ENCODE data around the gene SSR1.
A peak's percentile ranks its signal among the peaks of the same experiment; 100 is the strongest.
"Not testable (repeated sequence)": the region's sequence is repeated elsewhere in the genome, so short reads cannot be mapped to it uniquely, and the experiment has no call there.

SSR1 gene

DNA sequence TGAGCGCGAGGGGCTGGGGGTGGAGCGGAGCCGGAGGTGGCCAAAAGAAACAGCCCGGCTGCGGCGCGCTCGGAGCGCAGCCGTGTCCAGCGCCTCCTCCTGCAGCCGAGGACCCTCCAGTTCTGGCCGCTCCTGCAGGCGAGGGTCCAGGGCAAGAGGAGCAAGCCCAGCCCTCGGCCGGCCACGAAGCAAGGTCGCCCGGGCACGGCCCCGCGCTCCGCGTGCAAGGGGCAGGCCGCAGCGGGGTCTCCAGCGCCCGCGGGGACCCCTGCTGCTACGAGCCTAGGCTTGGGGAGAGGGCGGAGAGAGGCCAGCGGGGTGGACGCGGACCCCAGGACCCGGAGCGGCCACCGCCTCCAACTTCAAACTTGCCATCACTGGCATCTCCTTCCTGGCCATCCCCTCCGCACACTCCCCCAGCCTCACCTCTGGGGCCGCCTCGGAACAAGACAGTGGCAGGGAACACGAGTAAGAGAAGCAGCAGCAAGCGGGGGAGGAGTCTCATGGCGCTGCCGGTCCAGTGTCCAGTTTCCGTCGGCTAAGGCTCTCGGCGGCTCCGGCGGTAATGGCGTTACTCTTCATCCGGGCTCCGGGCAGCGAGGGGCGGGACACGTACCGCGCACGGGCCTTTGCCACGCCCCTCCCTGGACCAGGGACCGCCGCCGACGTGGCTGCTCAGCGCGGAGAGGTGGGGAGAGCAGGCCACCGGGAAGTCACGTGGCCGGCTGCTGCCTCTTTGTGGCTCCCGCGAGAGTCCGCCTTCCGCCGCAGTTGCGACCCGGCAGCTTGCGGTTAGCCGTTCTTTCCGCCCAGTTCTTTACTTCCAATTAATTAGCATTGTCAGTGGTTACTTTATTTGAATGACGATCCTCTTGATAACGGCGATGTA lies at the start of gene SSR1:
Gene SSR1 (minus strand): TSS at position 584 of the 889 bp plus-strand sequence. CDS start 79 bp downstream, at position 505.
- peaks cover 36% of the 10 kb centered on the region for H3K36me3 ChIP-seq
- peak within 1 kb of the TSS; percentile 87 for H3K4me3 ChIP-seq (ENCODE audit: low read depth, low read length)
- H3K27me3 ChIP-seq (ENCODE audit: insufficient read depth, low read depth, severe bottlenecking): no peaks in the 10 kb centered on the region
- peak within 1 kb of the TSS; percentile 87 for H3K27ac ChIP-seq
- no peaks in the 10 kb centered on the region for H3K9me3 ChIP-seq (ENCODE audit: severe bottlenecking)
- TF ChIP-seq, protein P1, sequence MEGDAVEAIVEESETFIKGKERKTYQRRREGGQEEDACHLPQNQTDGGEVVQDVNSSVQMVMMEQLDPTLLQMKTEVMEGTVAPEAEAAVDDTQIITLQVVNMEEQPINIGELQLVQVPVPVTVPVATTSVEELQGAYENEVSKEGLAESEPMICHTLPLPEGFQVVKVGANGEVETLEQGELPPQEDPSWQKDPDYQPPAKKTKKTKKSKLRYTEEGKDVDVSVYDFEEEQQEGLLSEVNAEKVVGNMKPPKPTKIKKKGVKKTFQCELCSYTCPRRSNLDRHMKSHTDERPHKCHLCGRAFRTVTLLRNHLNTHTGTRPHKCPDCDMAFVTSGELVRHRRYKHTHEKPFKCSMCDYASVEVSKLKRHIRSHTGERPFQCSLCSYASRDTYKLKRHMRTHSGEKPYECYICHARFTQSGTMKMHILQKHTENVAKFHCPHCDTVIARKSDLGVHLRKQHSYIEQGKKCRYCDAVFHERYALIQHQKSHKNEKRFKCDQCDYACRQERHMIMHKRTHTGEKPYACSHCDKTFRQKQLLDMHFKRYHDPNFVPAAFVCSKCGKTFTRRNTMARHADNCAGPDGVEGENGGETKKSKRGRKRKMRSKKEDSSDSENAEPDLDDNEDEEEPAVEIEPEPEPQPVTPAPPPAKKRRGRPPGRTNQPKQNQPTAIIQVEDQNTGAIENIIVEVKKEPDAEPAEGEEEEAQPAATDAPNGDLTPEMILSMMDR (IDR thresholded peaks at IDR 0.05; ENCODE audit: low read depth, low read length): no peak
- peak; percentile 100 for DNase-seq

DNA sequence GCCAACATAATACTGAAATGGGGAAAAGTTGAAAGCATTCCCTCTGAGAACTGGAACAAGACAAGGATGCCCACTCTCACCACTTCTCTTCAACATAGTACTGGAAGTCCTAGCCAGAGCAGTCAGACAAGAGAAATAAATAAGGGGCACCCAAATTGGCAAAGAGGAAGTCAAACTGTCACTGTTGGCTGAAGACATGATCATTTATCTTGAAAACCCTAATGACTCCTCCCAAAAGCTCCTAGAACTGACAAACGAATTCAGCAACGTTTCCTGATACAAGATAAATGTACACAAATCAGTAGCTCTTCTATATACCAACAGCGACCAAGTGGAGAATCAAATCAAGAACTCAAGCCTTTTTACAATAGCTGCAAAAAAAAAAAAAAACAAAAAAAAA lies 38.9 kb upstream of the SSR1 start:
- peaks cover 12% of the 10 kb centered on the region for H3K9me3 ChIP-seq (ENCODE audit: severe bottlenecking)
- not testable (repeated sequence) for H3K4me3 ChIP-seq (ENCODE audit: low read depth, low read length); H3K27me3 ChIP-seq (ENCODE audit: insufficient read depth, low read depth, severe bottlenecking); DNase-seq; H3K36me3 ChIP-seq; H3K27ac ChIP-seq

DNA sequence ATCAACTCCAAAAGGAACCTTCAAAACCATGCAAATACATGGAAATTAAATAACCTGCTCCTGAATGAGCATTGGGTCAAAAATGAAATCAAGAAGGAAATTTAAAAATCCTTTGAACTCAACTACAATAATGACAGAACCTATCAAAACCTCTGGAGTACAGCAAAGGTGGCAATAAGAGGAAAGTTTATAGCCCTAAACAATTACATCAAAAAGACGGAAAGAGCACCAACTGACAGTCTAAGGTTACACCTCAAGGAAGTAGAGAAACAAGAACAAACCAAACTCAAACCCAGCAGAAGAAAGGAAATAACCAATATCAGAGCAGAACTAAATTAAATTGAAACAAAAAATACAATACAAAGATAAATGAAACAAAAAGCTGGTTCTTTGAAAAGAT lies 37.6 kb upstream of the SSR1 start:
- H3K4me3 ChIP-seq (ENCODE audit: low read depth, low read length); H3K36me3 ChIP-seq; H3K27ac ChIP-seq; H3K27me3 ChIP-seq (ENCODE audit: insufficient read depth, low read depth, severe bottlenecking); DNase-seq: not testable (repeated sequence)
- peaks cover 12% of the 10 kb centered on the region for H3K9me3 ChIP-seq (ENCODE audit: severe bottlenecking)

DNA sequence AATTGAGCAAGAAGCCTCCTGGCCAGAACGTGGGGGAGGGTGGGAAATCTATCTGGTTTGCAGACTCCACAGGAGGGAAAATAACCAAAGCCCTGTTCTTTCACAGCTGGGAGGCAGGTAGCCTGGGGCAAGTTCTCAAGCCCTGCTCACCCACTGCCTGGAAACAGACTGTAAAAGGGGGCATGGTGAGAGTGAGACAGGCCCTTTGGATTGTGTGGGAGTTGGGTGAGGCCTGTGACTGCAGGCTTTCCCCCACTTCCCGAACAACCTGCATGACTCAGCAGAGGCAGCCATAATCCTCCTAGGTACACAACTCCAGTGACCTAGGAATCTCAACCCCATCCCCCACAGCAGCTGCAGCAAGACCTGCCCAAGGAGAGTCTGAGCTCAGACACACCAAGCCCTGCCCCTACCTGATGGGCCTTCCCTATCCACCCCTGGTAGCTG lies 34.6 kb upstream of the SSR1 start:
- H3K4me3 ChIP-seq (ENCODE audit: low read depth, low read length); H3K36me3 ChIP-seq; H3K27me3 ChIP-seq (ENCODE audit: insufficient read depth, low read depth, severe bottlenecking): not testable (repeated sequence)
- DNase-seq: peak; percentile 87
- H3K9me3 ChIP-seq (ENCODE audit: severe bottlenecking): peaks cover 17% of the 10 kb centered on the region
- peak overlapping the region; percentile 72 for H3K27ac ChIP-seq

DNA sequence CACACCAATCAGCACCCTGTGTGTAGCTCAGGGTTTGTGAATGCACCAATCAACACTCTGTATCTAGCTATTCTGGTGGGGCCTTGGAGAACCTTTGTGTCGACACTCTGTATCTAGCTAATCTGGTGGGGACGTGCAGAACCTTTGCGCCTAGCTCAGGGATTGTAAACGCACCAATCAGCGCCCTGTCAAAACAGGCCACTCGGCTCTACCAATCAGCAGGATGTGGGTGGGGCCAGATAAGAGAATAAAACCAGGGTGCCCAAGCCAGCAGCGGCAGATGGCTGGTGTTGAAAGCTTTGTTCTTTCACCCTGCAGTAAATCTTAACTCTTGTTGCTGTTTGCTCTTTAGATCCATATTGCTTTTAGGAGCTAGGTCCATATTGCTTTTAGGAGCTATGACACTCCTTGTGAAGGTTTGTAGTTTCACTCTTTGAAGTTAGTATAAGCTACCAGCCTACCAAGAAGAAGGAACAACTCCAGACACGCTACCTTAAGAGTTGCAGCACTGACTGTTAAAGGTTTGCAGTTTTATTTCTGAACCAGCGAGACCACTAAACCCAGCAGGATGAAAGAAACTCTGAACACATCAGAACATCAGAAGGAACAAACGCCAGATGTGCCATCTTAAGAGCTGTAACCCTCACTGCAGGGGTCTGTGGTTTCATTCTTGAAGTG lies 31.9 kb upstream of the SSR1 start:
- not testable (repeated sequence) for H3K27ac ChIP-seq; DNase-seq; H3K4me3 ChIP-seq (ENCODE audit: low read depth, low read length); H3K36me3 ChIP-seq; H3K27me3 ChIP-seq (ENCODE audit: insufficient read depth, low read depth, severe bottlenecking)
- peaks cover 17% of the 10 kb centered on the region for H3K9me3 ChIP-seq (ENCODE audit: severe bottlenecking)

DNA sequence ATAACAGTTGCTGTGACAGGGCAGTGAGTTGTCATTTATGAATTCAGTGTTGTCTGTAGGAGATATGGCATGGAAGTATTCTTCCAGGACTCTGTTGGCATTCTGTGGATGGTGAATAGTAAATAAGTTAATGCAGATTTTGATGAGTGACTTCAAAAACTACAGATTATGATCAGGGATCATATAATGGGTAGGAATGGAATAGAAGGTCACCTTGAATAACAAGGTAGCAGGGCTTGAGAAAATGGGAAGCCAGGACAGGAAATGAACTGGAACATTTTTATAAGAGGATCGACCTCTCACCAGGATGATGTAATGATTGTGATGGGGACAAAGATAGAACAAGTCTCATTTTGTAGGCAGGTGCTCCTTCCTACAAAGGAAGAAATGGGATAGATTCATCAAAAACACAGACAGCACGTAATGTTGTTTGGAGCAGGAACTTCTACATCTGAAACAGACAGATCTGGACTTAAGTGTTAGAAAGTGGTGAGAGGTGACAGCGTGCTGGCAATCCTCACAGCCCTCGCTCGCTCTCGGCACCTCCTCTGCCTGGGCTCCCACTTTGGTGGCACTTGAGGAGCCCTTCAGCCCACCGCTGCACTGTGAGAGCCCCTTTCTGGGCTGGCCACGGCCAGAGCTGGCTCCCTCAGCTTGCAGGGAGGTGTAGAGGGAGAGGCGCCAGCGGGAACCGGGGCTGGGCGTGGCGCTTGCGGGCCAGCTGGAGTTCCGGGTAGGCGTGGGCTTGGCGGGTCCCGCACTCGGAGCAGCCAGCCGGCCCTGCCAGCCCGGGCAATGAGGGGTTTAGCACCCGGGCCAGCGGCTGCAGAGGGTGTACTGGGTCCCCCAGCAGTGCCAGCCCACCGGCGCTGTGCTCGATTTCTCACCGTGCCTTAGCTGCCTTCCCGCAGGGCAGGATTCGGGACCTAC lies 30.8 kb upstream of the SSR1 start:
- H3K27ac ChIP-seq: no peak overlapping the region
- no peak overlapping the region for H3K4me3 ChIP-seq (ENCODE audit: low read depth, low read length)
- peaks cover 17% of the 10 kb centered on the region for H3K9me3 ChIP-seq (ENCODE audit: severe bottlenecking)
- no peak for DNase-seq
- H3K27me3 ChIP-seq (ENCODE audit: insufficient read depth, low read depth, severe bottlenecking): no peaks in the 10 kb centered on the region
- TF ChIP-seq, protein P1 (IDR thresholded peaks at IDR 0.05; ENCODE audit: low read depth, low read length): no peak
- no peaks in the 10 kb centered on the region for H3K36me3 ChIP-seq

DNA sequence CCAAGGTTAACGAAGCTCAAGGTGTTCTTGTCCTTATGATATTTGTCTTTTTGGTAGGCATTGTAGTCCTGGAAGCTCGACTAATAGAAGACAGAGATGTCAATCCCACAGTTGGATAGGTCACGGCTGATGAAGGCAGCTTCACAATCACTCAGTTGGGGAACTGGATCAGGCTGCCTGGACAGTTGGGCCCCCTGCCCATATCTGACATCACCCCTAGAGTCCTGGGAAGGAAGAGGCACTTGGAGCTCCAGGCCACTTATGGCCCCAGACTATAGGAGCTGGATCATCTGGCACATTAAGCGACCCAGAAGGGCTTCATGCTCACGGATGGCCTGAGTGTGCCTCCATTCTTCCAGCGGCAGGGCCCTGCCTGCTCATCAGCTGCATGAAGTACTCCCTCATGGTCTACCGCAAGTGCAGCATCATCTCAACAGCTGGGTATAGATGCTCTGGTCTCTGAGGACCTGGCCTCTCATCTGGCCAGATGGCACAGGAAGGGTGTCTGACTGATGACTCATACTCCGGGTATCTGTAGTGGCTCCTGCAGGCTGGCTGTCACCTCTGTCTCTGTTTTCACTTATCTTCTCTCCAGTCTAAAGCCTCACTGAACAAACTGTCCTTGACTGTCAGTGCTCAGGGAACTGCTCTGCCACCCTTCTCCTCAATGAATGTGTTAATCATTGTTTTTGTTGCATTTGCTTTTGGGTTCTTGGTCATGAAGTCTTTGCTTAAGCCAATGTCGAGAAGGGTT lies 29.2 kb upstream of the SSR1 start:
- Histone ChIP-seq H3K4me3 (ENCODE audit: low read depth, low read length) (no peak overlapping the region), H3K27ac (no peak overlapping the region), H3K27me3 (ENCODE audit: insufficient read depth, low read depth, severe bottlenecking) (no peaks in the 10 kb centered on the region), H3K9me3 (ENCODE audit: severe bottlenecking) (peaks cover 8% of the 10 kb centered on the region), H3K36me3 (no peaks in the 10 kb centered on the region)
- DNase-seq: no peak
- TF ChIP-seq, protein P1 (IDR thresholded peaks at IDR 0.05; ENCODE audit: low read depth, low read length): no peak
